ENCODE data around the gene MAN1C1.

The MAN1C1 gene

GRCh38 chr1:25685938-25686665 is 69.5 kb downstream of the MAN1C1 start:
- Histone ChIP-seq H4K91ac (ENCODE audit: low read depth, low read length, poor library complexity) (no peak overlapping the region), H3K9ac (ENCODE audit: low read depth, low read length, poor library complexity) (no peak overlapping the region), H4K8ac (ENCODE audit: low read depth, low read length) (no peak overlapping the region), H2AFZ (ENCODE audit: low read length) (no peak overlapping the region), H3K27ac (replicated peaks; ENCODE audit: low read length) (no peak overlapping the region), H3K4me1 (ENCODE audit: control insufficient read depth in 2 of 2, insufficient read depth in 1 of 2, low read depth in 1 of 2, low read length in 2 of 2) (no peaks in the 10 kb centered on the region), H3K27me3 (ENCODE audit: control insufficient read depth in 3 of 3, insufficient read depth in 3 of 3, low read depth in 1 of 3, low read length in 3 of 3) (no peaks in the 10 kb centered on the region), H2BK120ac (ENCODE audit: low read depth, low read length) (no peak overlapping the region), H3K14ac (ENCODE audit: low read length) (no peak overlapping the region), H3K79me1 (ENCODE audit: low read depth, low read length) (no peaks in the 10 kb centered on the region), H3K4me2 (ENCODE audit: insufficient read depth, low read length, poor library complexity, severe bottlenecking) (no peak overlapping the region), H3K4me3 (ENCODE audit: low read length in 2 of 2) (no peak overlapping the region), H3K4ac (ENCODE audit: low read length) (no peak overlapping the region), H3K18ac (ENCODE audit: low read length) (no peak overlapping the region), H2BK5ac (ENCODE audit: low read length) (no peak overlapping the region), H3K23ac (ENCODE audit: low read depth, low read length, poor library complexity) (no peak overlapping the region), H3K36me3 (replicated peaks in 1 of 2; ENCODE audit: control insufficient read depth in 2 of 2, insufficient read depth in 2 of 2, low read length in 2 of 2) (no peaks in the 10 kb centered on the region), H2AK5ac (ENCODE audit: low read depth, low read length) (no peak overlapping the region), H2BK12ac (ENCODE audit: low read length) (no peak overlapping the region), H3K9me3 (replicated peaks in 1 of 2; ENCODE audit: control insufficient read depth in 2 of 2, insufficient read depth in 1 of 2, low read depth in 1 of 2, low read length in 2 of 2) (no peaks in the 10 kb centered on the region), H2BK15ac (ENCODE audit: low read length) (no peak overlapping the region)
- WGBS, 2 donors (ENCODE audit: extremely low coverage in 2 of 2, insufficient read length in 2 of 2, insufficient replicate concordance in 1 of 2): no CpG with 5 or more reads among the region's 19 CpGs
- no peak for DNase-seq (ENCODE audit: low spot score)

DNA sequence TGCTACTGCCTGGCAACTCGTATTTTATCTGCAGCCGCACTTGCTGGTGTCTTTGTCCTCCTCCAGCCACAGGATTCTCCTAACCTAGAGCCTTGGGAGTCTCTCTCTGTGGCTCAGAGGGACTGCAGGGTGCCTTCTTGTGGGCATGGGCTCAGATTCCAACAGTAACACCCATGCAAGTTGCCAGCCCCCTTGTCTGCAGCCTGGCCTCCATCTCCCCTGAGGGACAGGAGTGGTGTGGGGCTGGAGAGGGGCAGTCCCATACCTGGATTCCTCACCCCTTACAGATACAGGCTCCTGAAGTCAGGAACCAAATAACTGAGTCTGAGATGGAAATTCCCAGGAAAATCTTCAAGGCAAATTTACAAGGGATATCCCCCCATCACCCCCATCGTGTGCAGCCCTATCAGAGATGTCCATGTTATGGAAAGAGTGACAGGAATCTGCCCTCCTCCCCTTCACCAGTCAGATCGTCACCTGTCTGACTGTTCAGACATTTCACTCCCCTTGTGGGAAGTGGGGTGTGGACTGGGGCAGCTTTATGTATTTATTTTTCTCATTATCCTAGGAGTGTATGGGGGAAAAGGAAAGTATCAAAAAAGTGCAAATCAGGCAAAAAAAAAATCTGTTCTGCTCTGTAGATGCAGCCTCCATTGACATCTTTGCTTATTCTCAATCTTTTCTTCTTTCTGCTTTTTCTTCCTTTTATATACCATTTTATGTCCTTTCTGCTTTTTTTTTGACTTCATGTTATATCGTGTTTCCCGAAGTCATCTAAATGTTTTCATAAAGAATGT is 70.8 kb downstream of the MAN1C1 start:
- no peak overlapping the region for H2BK5ac ChIP-seq (ENCODE audit: low read length)
- H2BK120ac ChIP-seq (ENCODE audit: low read depth, low read length): no peak overlapping the region
- no peak overlapping the region for H2BK12ac ChIP-seq (ENCODE audit: low read length)
- H3K23ac ChIP-seq (ENCODE audit: low read depth, low read length, poor library complexity): no peak overlapping the region
- H2BK15ac ChIP-seq (ENCODE audit: low read length): no peak overlapping the region
- H2AK5ac ChIP-seq (ENCODE audit: low read depth, low read length): no peak overlapping the region
- H3K4me2 ChIP-seq (ENCODE audit: insufficient read depth, low read length, poor library complexity, severe bottlenecking): no peak overlapping the region
- WGBS, 2 donors (ENCODE audit: extremely low coverage in 2 of 2, insufficient read length in 2 of 2, insufficient replicate concordance in 1 of 2): no CpG with 5 or more reads among the region's 6 CpGs
- peak overlapping the region; percentile 29 for H3K18ac ChIP-seq (ENCODE audit: low read length)
- no peaks in the 10 kb centered on the region for H3K27me3 ChIP-seq (ENCODE audit: control insufficient read depth in 3 of 3, insufficient read depth in 3 of 3, low read depth in 1 of 3, low read length in 3 of 3)
- DNase-seq (ENCODE audit: low spot score): no peak
- H3K9ac ChIP-seq (ENCODE audit: low read depth, low read length, poor library complexity): peak overlapping the region; percentile 18
- H3K14ac ChIP-seq (ENCODE audit: low read length): no peak overlapping the region
- no peak overlapping the region for H3K27ac ChIP-seq (replicated peaks; ENCODE audit: low read length)
- H3K9me3 ChIP-seq (replicated peaks in 1 of 2; ENCODE audit: control insufficient read depth in 2 of 2, insufficient read depth in 1 of 2, low read depth in 1 of 2, low read length in 2 of 2): no peaks in the 10 kb centered on the region
- no peaks in the 10 kb centered on the region for H3K36me3 ChIP-seq (replicated peaks in 1 of 2; ENCODE audit: control insufficient read depth in 2 of 2, insufficient read depth in 2 of 2, low read length in 2 of 2)
- H3K4me3 ChIP-seq (ENCODE audit: low read length in 2 of 2): no peak overlapping the region
- H2AFZ ChIP-seq (ENCODE audit: low read length): no peak overlapping the region
- no peaks in the 10 kb centered on the region for H3K79me1 ChIP-seq (ENCODE audit: low read depth, low read length)
- H3K4ac ChIP-seq (ENCODE audit: low read length): no peak overlapping the region
- H4K8ac ChIP-seq (ENCODE audit: low read depth, low read length): no peak overlapping the region
- no peaks in the 10 kb centered on the region for H3K4me1 ChIP-seq (ENCODE audit: control insufficient read depth in 2 of 2, insufficient read depth in 1 of 2, low read depth in 1 of 2, low read length in 2 of 2)
- no peak overlapping the region for H4K91ac ChIP-seq (ENCODE audit: low read depth, low read length, poor library complexity)

GRCh38 chr1:25688390-25689119 is 72.0 kb downstream of the MAN1C1 start:
- H3K4me3 ChIP-seq (ENCODE audit: low read length in 2 of 2): no peak overlapping the region
- H2AFZ ChIP-seq (ENCODE audit: low read length): no peak overlapping the region
- H3K4me2 ChIP-seq (ENCODE audit: insufficient read depth, low read length, poor library complexity, severe bottlenecking): no peak overlapping the region
- H2BK120ac ChIP-seq (ENCODE audit: low read depth, low read length): no peak overlapping the region
- H2BK12ac ChIP-seq (ENCODE audit: low read length): no peak overlapping the region
- H2AK5ac ChIP-seq (ENCODE audit: low read depth, low read length): no peak overlapping the region
- no peaks in the 10 kb centered on the region for H3K9me3 ChIP-seq (replicated peaks in 1 of 2; ENCODE audit: control insufficient read depth in 2 of 2, insufficient read depth in 1 of 2, low read depth in 1 of 2, low read length in 2 of 2)
- no peak overlapping the region for H3K23ac ChIP-seq (ENCODE audit: low read depth, low read length, poor library complexity)
- H3K4me1 ChIP-seq (ENCODE audit: control insufficient read depth in 2 of 2, insufficient read depth in 1 of 2, low read depth in 1 of 2, low read length in 2 of 2): no peaks in the 10 kb centered on the region
- no peaks in the 10 kb centered on the region for H3K79me1 ChIP-seq (ENCODE audit: low read depth, low read length)
- H3K9ac ChIP-seq (ENCODE audit: low read depth, low read length, poor library complexity): no peak overlapping the region
- H2BK15ac ChIP-seq (ENCODE audit: low read length): no peak overlapping the region
- no peak overlapping the region for H4K91ac ChIP-seq (ENCODE audit: low read depth, low read length, poor library complexity)
- H4K8ac ChIP-seq (ENCODE audit: low read depth, low read length): no peak overlapping the region
- no CpG with 5 or more reads among the region's 9 CpGs for WGBS, 2 donors (ENCODE audit: extremely low coverage in 2 of 2, insufficient read length in 2 of 2, insufficient replicate concordance in 1 of 2)
- no peak overlapping the region for H3K18ac ChIP-seq (ENCODE audit: low read length)
- no peaks in the 10 kb centered on the region for H3K27me3 ChIP-seq (ENCODE audit: control insufficient read depth in 3 of 3, insufficient read depth in 3 of 3, low read depth in 1 of 3, low read length in 3 of 3)
- H3K36me3 ChIP-seq (replicated peaks in 1 of 2; ENCODE audit: control insufficient read depth in 2 of 2, insufficient read depth in 2 of 2, low read length in 2 of 2): no peaks in the 10 kb centered on the region
- H2BK5ac ChIP-seq (ENCODE audit: low read length): no peak overlapping the region
- no peak overlapping the region for H3K14ac ChIP-seq (ENCODE audit: low read length)
- no peak overlapping the region for H3K27ac ChIP-seq (replicated peaks; ENCODE audit: low read length)
- H3K4ac ChIP-seq (ENCODE audit: low read length): no peak overlapping the region
- no peak for DNase-seq (ENCODE audit: low spot score)
